ENCODE data around the gene CCT7.

CCT7 gene

GRCh38 chr2:73212448-73213176 lies 21.5 kb upstream of the CCT7 start:
- DNase-seq (ENCODE audit: low spot score) = peak; percentile 62
- no peaks in the 10 kb centered on the region for H3K79me1 ChIP-seq (ENCODE audit: low read depth, low read length)
- peaks cover 0 to 7% of the 10 kb centered on the region in 2 donors for H3K4me1 ChIP-seq (ENCODE audit: control insufficient read depth in 2 of 2, insufficient read depth in 1 of 2, low read depth in 1 of 2, low read length in 2 of 2)
- no peak overlapping the region for H2BK12ac ChIP-seq (ENCODE audit: low read length)
- H4K8ac ChIP-seq (ENCODE audit: low read depth, low read length) = no peak overlapping the region
- no peak overlapping the region for H2BK120ac ChIP-seq (ENCODE audit: low read depth, low read length)
- H3K18ac ChIP-seq (ENCODE audit: low read length) = no peak overlapping the region
- no peak overlapping the region for H3K4ac ChIP-seq (ENCODE audit: low read length)
- H3K9me3 ChIP-seq (replicated peaks in 1 of 2; ENCODE audit: control insufficient read depth in 2 of 2, insufficient read depth in 1 of 2, low read depth in 1 of 2, low read length in 2 of 2) = no peaks in the 10 kb centered on the region
- no CpG with 5 or more reads among the region's 20 CpGs for whole genome bisulfite sequencing, 2 donors (ENCODE audit: extremely low coverage in 2 of 2, insufficient read length in 2 of 2, insufficient replicate concordance in 1 of 2)
- H3K14ac ChIP-seq (ENCODE audit: low read length) = no peak overlapping the region
- H3K4me2 ChIP-seq (ENCODE audit: insufficient read depth, low read length, poor library complexity, severe bottlenecking) = no peak overlapping the region
- H3K27ac ChIP-seq (replicated peaks; ENCODE audit: low read length) = no peak overlapping the region
- no peak overlapping the region for H3K4me3 ChIP-seq (ENCODE audit: low read length in 2 of 2)
- H4K91ac ChIP-seq (ENCODE audit: low read depth, low read length, poor library complexity) = no peak overlapping the region
- no peak overlapping the region for H2BK5ac ChIP-seq (ENCODE audit: low read length)
- no peak overlapping the region for H2AK5ac ChIP-seq (ENCODE audit: low read depth, low read length)
- no peak overlapping the region for H3K9ac ChIP-seq (ENCODE audit: low read depth, low read length, poor library complexity)
- no peaks in the 10 kb centered on the region for H3K36me3 ChIP-seq (replicated peaks in 1 of 2; ENCODE audit: control insufficient read depth in 2 of 2, insufficient read depth in 2 of 2, low read length in 2 of 2)
- no peak overlapping the region for H2BK15ac ChIP-seq (ENCODE audit: low read length)
- no peak overlapping the region for H3K23ac ChIP-seq (ENCODE audit: low read depth, low read length, poor library complexity)
- peaks cover 0 to 27% (median 0%) of the 10 kb centered on the region in 3 experiments for H3K27me3 ChIP-seq (ENCODE audit: control insufficient read depth in 3 of 3, insufficient read depth in 3 of 3, low read depth in 1 of 3, low read length in 3 of 3)
- peak overlapping the region; percentile 82 for H2AFZ ChIP-seq (ENCODE audit: low read length)

- peak within 1 kb of the TSS; percentile 54 for H2BK5ac ChIP-seq (ENCODE audit: low read length)
- peak within 1 kb of the TSS; percentile 84 for H3K9ac ChIP-seq (ENCODE audit: low read depth, low read length, poor library complexity)
- peak; percentile 78 for DNase-seq (ENCODE audit: low spot score)
- H4K91ac ChIP-seq (ENCODE audit: low read depth, low read length, poor library complexity) = no peak within 1 kb of the TSS
- peak within 1 kb of the TSS; percentile 86 to 91 for H3K4me3 ChIP-seq (ENCODE audit: low read length in 2 of 2)
- peak within 1 kb of the TSS; percentile 84 for H3K18ac ChIP-seq (ENCODE audit: low read length)
- H2AFZ ChIP-seq (ENCODE audit: low read length) = peak within 1 kb of the TSS; percentile 96
- no peaks in the 10 kb centered on the region for H3K9me3 ChIP-seq (replicated peaks in 1 of 2; ENCODE audit: control insufficient read depth in 2 of 2, insufficient read depth in 1 of 2, low read depth in 1 of 2, low read length in 2 of 2)
- peaks cover 3% of the 10 kb centered on the region for H3K79me1 ChIP-seq (ENCODE audit: low read depth, low read length)
- no peak within 1 kb of the TSS for H2BK120ac ChIP-seq (ENCODE audit: low read depth, low read length)
- H3K4me2 ChIP-seq (ENCODE audit: insufficient read depth, low read length, poor library complexity, severe bottlenecking) = peak within 1 kb of the TSS; percentile 43
- H3K27ac ChIP-seq (replicated peaks; ENCODE audit: low read length) = peak within 1 kb of the TSS; percentile 40
- no peak within 1 kb of the TSS for H4K8ac ChIP-seq (ENCODE audit: low read depth, low read length)
- H3K4me1 ChIP-seq (ENCODE audit: control insufficient read depth in 2 of 2, insufficient read depth in 1 of 2, low read depth in 1 of 2, low read length in 2 of 2) = peaks cover 0 to 7% of the 10 kb centered on the region in 2 donors
- no peak within 1 kb of the TSS for H2BK15ac ChIP-seq (ENCODE audit: low read length)
- no peak within 1 kb of the TSS for H2BK12ac ChIP-seq (ENCODE audit: low read length)
- no peak within 1 kb of the TSS for H3K4ac ChIP-seq (ENCODE audit: low read length)
- no peak within 1 kb of the TSS for H3K23ac ChIP-seq (ENCODE audit: low read depth, low read length, poor library complexity)
- H2AK5ac ChIP-seq (ENCODE audit: low read depth, low read length) = no peak within 1 kb of the TSS
- peaks cover 0 to 8% of the 10 kb centered on the region in 2 donors for H3K36me3 ChIP-seq (replicated peaks in 1 of 2; ENCODE audit: control insufficient read depth in 2 of 2, insufficient read depth in 2 of 2, low read length in 2 of 2)
- no peak within 1 kb of the TSS for H3K14ac ChIP-seq (ENCODE audit: low read length)
- no CpG with 5 or more reads among the region's 64 CpGs for WGBS, 2 donors (ENCODE audit: extremely low coverage in 2 of 2, insufficient read length in 2 of 2, insufficient replicate concordance in 1 of 2)
- H3K27me3 ChIP-seq (ENCODE audit: control insufficient read depth in 3 of 3, insufficient read depth in 3 of 3, low read depth in 1 of 3, low read length in 3 of 3) = peaks cover 0 to 14% (median 0%) of the 10 kb centered on the region in 3 experiments
Observed at GRCh38 chr2:73214120-73215035, 19.7 kb upstream of the CCT7 start, which contains the start of gene SMYD5. SMYD5 (plus strand) TSS chr2:73214245; CDS start chr2:73214267, 22 bp downstream.

- no peak overlapping the region for H2AK5ac ChIP-seq (ENCODE audit: low read depth, low read length)
- H3K9me3 ChIP-seq (replicated peaks in 1 of 2; ENCODE audit: control insufficient read depth in 2 of 2, insufficient read depth in 1 of 2, low read depth in 1 of 2, low read length in 2 of 2) = no peaks in the 10 kb centered on the region
- H3K14ac ChIP-seq (ENCODE audit: low read length) = no peak overlapping the region
- H3K36me3 ChIP-seq (replicated peaks in 1 of 2; ENCODE audit: control insufficient read depth in 2 of 2, insufficient read depth in 2 of 2, low read length in 2 of 2) = peaks cover 3 to 16% of the 10 kb centered on the region in 2 donors
- H3K4me3 ChIP-seq (ENCODE audit: low read length in 2 of 2) = peak overlapping the region in 1 of 2 donors; percentile 86
- H3K23ac ChIP-seq (ENCODE audit: low read depth, low read length, poor library complexity) = no peak overlapping the region
- no peak overlapping the region for H3K9ac ChIP-seq (ENCODE audit: low read depth, low read length, poor library complexity)
- H2BK120ac ChIP-seq (ENCODE audit: low read depth, low read length) = no peak overlapping the region
- WGBS, 2 donors (ENCODE audit: extremely low coverage in 2 of 2, insufficient read length in 2 of 2, insufficient replicate concordance in 1 of 2) = no CpG with 5 or more reads among the region's 4 CpGs
- no peak overlapping the region for H2BK5ac ChIP-seq (ENCODE audit: low read length)
- H4K8ac ChIP-seq (ENCODE audit: low read depth, low read length) = no peak overlapping the region
- no peak overlapping the region for H2AFZ ChIP-seq (ENCODE audit: low read length)
- no peak overlapping the region for H4K91ac ChIP-seq (ENCODE audit: low read depth, low read length, poor library complexity)
- no peak overlapping the region for H2BK12ac ChIP-seq (ENCODE audit: low read length)
- no peak for DNase-seq (ENCODE audit: low spot score)
- peaks cover 0 to 7% of the 10 kb centered on the region in 2 donors for H3K4me1 ChIP-seq (ENCODE audit: control insufficient read depth in 2 of 2, insufficient read depth in 1 of 2, low read depth in 1 of 2, low read length in 2 of 2)
- H3K27me3 ChIP-seq (ENCODE audit: control insufficient read depth in 3 of 3, insufficient read depth in 3 of 3, low read depth in 1 of 3, low read length in 3 of 3) = peaks cover 0 to 5% (median 0%) of the 10 kb centered on the region in 3 experiments
- no peak overlapping the region for H3K4ac ChIP-seq (ENCODE audit: low read length)
- H3K18ac ChIP-seq (ENCODE audit: low read length) = no peak overlapping the region
- H3K4me2 ChIP-seq (ENCODE audit: insufficient read depth, low read length, poor library complexity, severe bottlenecking) = no peak overlapping the region
- H3K79me1 ChIP-seq (ENCODE audit: low read depth, low read length) = peaks cover 3% of the 10 kb centered on the region
- no peak overlapping the region for H2BK15ac ChIP-seq (ENCODE audit: low read length)
- no peak overlapping the region for H3K27ac ChIP-seq (replicated peaks; ENCODE audit: low read length)
Observed at GRCh38 chr2:73215254-73215653, 18.9 kb upstream of the CCT7 start.

GRCh38 chr2:73217160-73217559 lies 16.9 kb upstream of the CCT7 start:
- WGBS, 2 donors (ENCODE audit: extremely low coverage in 2 of 2, insufficient read length in 2 of 2, insufficient replicate concordance in 1 of 2) = no CpG with 5 or more reads among the region's 5 CpGs
- Histone ChIP-seq H3K4me2 (ENCODE audit: insufficient read depth, low read length, poor library complexity, severe bottlenecking) (no peak overlapping the region), H2BK12ac (ENCODE audit: low read length) (no peak overlapping the region), H2AK5ac (ENCODE audit: low read depth, low read length) (no peak overlapping the region), H3K79me1 (ENCODE audit: low read depth, low read length) (peaks cover 3% of the 10 kb centered on the region), H4K8ac (ENCODE audit: low read depth, low read length) (no peak overlapping the region), H3K36me3 (replicated peaks in 1 of 2; ENCODE audit: control insufficient read depth in 2 of 2, insufficient read depth in 2 of 2, low read length in 2 of 2) (peaks cover 10 to 35% of the 10 kb centered on the region in 2 donors), H3K23ac (ENCODE audit: low read depth, low read length, poor library complexity) (no peak overlapping the region), H3K18ac (ENCODE audit: low read length) (no peak overlapping the region), H3K9me3 (replicated peaks in 1 of 2; ENCODE audit: control insufficient read depth in 2 of 2, insufficient read depth in 1 of 2, low read depth in 1 of 2, low read length in 2 of 2) (no peaks in the 10 kb centered on the region), H2BK5ac (ENCODE audit: low read length) (no peak overlapping the region), H2AFZ (ENCODE audit: low read length) (no peak overlapping the region), H3K4me1 (ENCODE audit: control insufficient read depth in 2 of 2, insufficient read depth in 1 of 2, low read depth in 1 of 2, low read length in 2 of 2) (peaks cover 0 to 7% of the 10 kb centered on the region in 2 donors), H3K4ac (ENCODE audit: low read length) (no peak overlapping the region), H3K4me3 (ENCODE audit: low read length in 2 of 2) (no peak overlapping the region), H4K91ac (ENCODE audit: low read depth, low read length, poor library complexity) (no peak overlapping the region), H3K9ac (ENCODE audit: low read depth, low read length, poor library complexity) (no peak overlapping the region), H3K27me3 (ENCODE audit: control insufficient read depth in 3 of 3, insufficient read depth in 3 of 3, low read depth in 1 of 3, low read length in 3 of 3) (no peaks in the 10 kb centered on the region), H3K14ac (ENCODE audit: low read length) (no peak overlapping the region), H3K27ac (replicated peaks; ENCODE audit: low read length) (no peak overlapping the region), H2BK120ac (ENCODE audit: low read depth, low read length) (no peak overlapping the region), H2BK15ac (ENCODE audit: low read length) (no peak overlapping the region)
- DNase-seq (ENCODE audit: low spot score) = no peak

All from neuronal stem cell (in vitro differentiated cells).